HEK293 (cell line): Measurements from ENCODE around the gene ZNF175.

ENCODE experiments used
- CTCF ChIA-PET: fragments of 350-600 bp; formaldehyde crosslinking; extraction: SDS; loops from one replicate; lab custom pipeline; 2021; ENCODE audit warnings: antibody characterized with exemption; lab: Yijun Ruan, JAX
- POLR2A ChIA-PET: fragments of 300-600 bp; formaldehyde crosslinking; extraction: SDS; loops from one replicate; lab custom pipeline; 2020; ENCODE audit warnings: antibody characterized with exemption, inconsistent platforms; lab: Yijun Ruan, JAX
- H3K27ac ChIP-seq: fragments of 200-500 bp; sonication (Bioruptor generic); 2 replicates; pipeline ENCODE4 v1.5.1; 2014; ENCODE audit warnings: low read depth, low read length, control low read depth, inconsistent platforms; ENCODE audit errors: extremely low read depth
- H3K36me3 ChIP-seq, 2 experiments: fragments of 200-500 bp in 1 of 2; sonication (Bioruptor generic) in 1 of 2; 1 replicate in 1 of 2; 2 replicates in 1 of 2; pipeline ENCODE4 v1.5.1; 2014 to 2017; ENCODE audit warnings: inconsistent platforms in 2 of 2, low read length in 2 of 2; ENCODE audit not compliant: control insufficient read depth in 2 of 2, insufficient read depth in 1 of 2
- H3K4me1 ChIP-seq: fragments of 200-500 bp; sonication (Bioruptor generic); 2 replicates; pipeline ENCODE4 v1.5.1; 2014; ENCODE audit warnings: mild to moderate bottlenecking, low read length, inconsistent platforms; ENCODE audit not compliant: control insufficient read depth, insufficient read depth
- H3K4me3 ChIP-seq: 2 replicates; pipeline ENCODE4 v1.5.1; 2011; ENCODE audit warnings: low read depth, mild to moderate bottlenecking, control low read depth, low read length, moderate library complexity
- H3K9me3 ChIP-seq: fragments of 200-500 bp; sonication (Bioruptor generic); 2 replicates; pipeline ENCODE4 v1.5.1; 2014; ENCODE audit warnings: low read depth, low read length, inconsistent platforms; ENCODE audit not compliant: control insufficient read depth, insufficient read depth
- AEBP2 ChIP-seq: fragments of 450-650 bp; formaldehyde crosslinking; IDR thresholded peaks from 2 replicates; pipeline ENCODE4 v1.5.1; 2016; ENCODE audit warnings: missing biosample characterization, missing genetic modification characterization, borderline replicate concordance
- GLI2 ChIP-seq: fragments of 450-650 bp; formaldehyde crosslinking; IDR thresholded peaks from 2 replicates; pipeline ENCODE4; 2017; ENCODE audit warnings: missing biosample characterization, missing genetic modification characterization, low read depth, borderline replicate concordance
- GLIS1 ChIP-seq: fragments of 450-650 bp; formaldehyde crosslinking; IDR thresholded peaks from 2 replicates; pipeline ENCODE4 v1.5.1; 2016; ENCODE audit warnings: missing biosample characterization, missing genetic modification characterization
- MEIS1 ChIP-seq: sonication (generic); formaldehyde crosslinking; IDR thresholded peaks from 2 replicates; pipeline ENCODE4 v1.8.1; 2022; ENCODE audit warnings: missing genetic modification reagents, mild to moderate bottlenecking, borderline replicate concordance
- SCRT1 ChIP-seq: fragments of 450-650 bp; formaldehyde crosslinking; IDR thresholded peaks from 2 replicates; pipeline ENCODE4 v1.5.1; 2016; ENCODE audit warnings: missing biosample characterization, missing genetic modification characterization, borderline replicate concordance
- TSHZ1 ChIP-seq: fragments of 450-650 bp; formaldehyde crosslinking; IDR thresholded peaks from 2 replicates; pipeline ENCODE4 v1.5.1; 2016; ENCODE audit warnings: missing biosample characterization, missing genetic modification characterization, borderline replicate concordance
- YY1 ChIP-seq: fragments of 450-650 bp; formaldehyde crosslinking; IDR thresholded peaks from 2 replicates; pipeline ENCODE4 v1.5.1; 2018; ENCODE audit warnings: missing biosample characterization, missing genetic modification characterization
- ZFHX2 ChIP-seq: fragments of 450-650 bp; formaldehyde crosslinking; conservative IDR thresholded peaks from 2 replicates; pipeline ENCODE4 v1.5.1; 2016; ENCODE audit warnings: missing biosample characterization, missing genetic modification characterization
- ZNF16 ChIP-seq: fragments of 450-650 bp; formaldehyde crosslinking; IDR thresholded peaks from 2 replicates; pipeline ENCODE4 v1.5.1; 2016; ENCODE audit warnings: low read depth, missing biosample characterization, missing genetic modification characterization
- ZNF239 ChIP-seq: fragments of 450-650 bp; formaldehyde crosslinking; IDR thresholded peaks from 2 replicates; pipeline ENCODE4 v1.5.1; 2016; ENCODE audit warnings: missing biosample characterization, missing genetic modification characterization
- ZNF404 ChIP-seq: fragments of 450-650 bp; formaldehyde crosslinking; IDR thresholded peaks from 2 replicates; pipeline ENCODE4 v1.5.1; 2017; ENCODE audit warnings: missing biosample characterization, missing genetic modification characterization
- ZNF473 ChIP-seq: fragments of 450-650 bp; formaldehyde crosslinking; IDR thresholded peaks from 2 replicates; pipeline ENCODE4 v1.5.1; 2017; ENCODE audit warnings: missing biosample characterization, missing genetic modification characterization
- ZNF670 ChIP-seq: fragments of 450-650 bp; formaldehyde crosslinking; IDR thresholded peaks from 2 replicates; pipeline ENCODE4 v1.5.1; 2016; ENCODE audit warnings: missing biosample characterization, missing genetic modification characterization, low read depth
- ZNF704 ChIP-seq: fragments of 450-650 bp; formaldehyde crosslinking; IDR thresholded peaks from 2 replicates; pipeline ENCODE4 v1.5.1; 2016; ENCODE audit warnings: missing biosample characterization, missing genetic modification characterization
- ZNF777 ChIP-seq: fragments of 450-650 bp; formaldehyde crosslinking; IDR thresholded peaks from 2 replicates; pipeline ENCODE4 v1.5.1; 2017; ENCODE audit warnings: missing biosample characterization, missing genetic modification characterization, borderline replicate concordance
- TF ChIP-seq, protein P1 (sequence below): fragments of 450-650 bp; formaldehyde crosslinking; IDR thresholded peaks from 2 replicates; pipeline ENCODE4 v1.5.1; 2016; ENCODE audit warnings: missing biosample characterization, missing genetic modification characterization
- TF ChIP-seq, protein P2 (sequence below): fragments of 450-650 bp; formaldehyde crosslinking; IDR thresholded peaks from 2 replicates; pipeline ENCODE4 v1.5.1; 2016; ENCODE audit warnings: missing biosample characterization, missing genetic modification characterization

Gene ZNF175

GRCh38 chr19:51548891-51549305 is 22.2 kb upstream of the ZNF175 start (continued):
- no peak for TF ChIP-seq MEIS1 (CRISPR knock-in tag)
- TF ChIP-seq, protein P1, sequence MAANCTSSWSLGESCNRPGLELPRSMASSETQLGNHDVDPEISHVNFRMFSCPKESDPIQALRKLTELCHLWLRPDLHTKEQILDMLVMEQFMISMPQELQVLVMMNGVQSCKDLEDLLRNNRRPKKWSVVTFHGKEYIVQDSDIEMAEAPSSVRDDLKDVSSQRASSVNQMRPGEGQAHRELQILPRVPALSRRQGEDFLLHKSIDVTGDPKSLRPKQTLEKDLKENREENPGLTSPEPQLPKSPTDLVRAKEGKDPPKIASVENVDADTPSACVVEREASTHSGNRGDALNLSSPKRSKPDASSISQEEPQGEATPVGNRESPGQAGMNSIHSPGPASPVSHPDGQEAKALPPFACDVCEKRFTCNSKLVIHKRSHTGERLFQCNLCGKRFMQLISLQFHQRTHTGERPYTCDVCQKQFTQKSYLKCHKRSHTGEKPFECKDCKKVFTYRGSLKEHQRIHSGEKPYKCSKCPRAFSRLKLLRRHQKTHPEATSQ (tag by site-specific recombination) = no peak

DNA sequence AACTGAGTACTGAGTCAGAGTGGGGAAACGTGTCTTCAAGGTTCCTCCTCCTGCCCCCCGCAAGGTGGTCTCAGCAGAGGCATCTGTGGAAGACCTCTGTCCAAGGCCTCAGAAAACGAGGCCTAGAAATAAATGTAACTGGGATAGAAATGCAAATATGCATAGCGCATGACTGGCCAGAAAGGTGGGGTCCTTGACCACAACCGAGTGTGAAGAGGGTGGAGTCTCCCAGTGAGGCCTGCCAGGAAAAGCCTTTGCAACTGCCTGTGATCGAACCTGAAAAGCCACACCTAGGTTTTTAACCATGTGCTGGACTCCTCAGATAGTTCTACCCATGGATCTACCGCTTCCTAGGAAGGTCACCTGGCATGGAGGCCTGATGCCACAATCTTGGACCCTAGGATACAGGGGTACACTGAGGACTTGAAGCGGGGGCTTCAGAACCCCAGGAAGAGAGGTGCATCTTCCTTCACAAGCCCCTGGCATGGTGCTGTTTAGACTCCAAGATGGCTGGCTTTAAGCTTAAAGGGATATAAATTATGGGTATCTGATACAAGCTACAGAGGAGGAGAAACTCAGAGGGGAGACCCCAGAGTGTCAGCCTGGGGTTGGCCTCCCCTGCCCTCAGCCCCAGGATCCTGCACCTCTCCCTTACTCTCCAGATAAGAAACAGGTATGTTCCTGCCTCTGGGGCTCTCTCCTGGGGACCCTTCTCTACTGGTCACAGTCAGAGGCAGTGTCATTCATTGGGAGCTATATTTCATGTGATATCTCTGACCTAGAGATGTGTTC is 21.4 kb upstream of the ZNF175 start:
- no peaks in the 10 kb centered on the region for H3K4me1 ChIP-seq
- POLR2A ChIA-PET = interaction anchor here (0.6 kb wide), 1 partner anchor 42 kb away, joined by 4 read pairs; no protein-coding TSS in a partner anchor
- H3K4me3 ChIP-seq = no peak overlapping the region
- no peaks in the 10 kb centered on the region for H3K9me3 ChIP-seq
- no peak overlapping the region for H3K27ac ChIP-seq
- TF ChIP-seq ZNF239 (tag by site-specific recombination) (no peak), ZFHX2 (tag by site-specific recombination) (no peak), GLIS1 (no peak), TSHZ1 (tag by site-specific recombination) (no peak), SCRT1 (no peak)
- H3K36me3 ChIP-seq = no peaks in the 10 kb centered on the region
- CTCF ChIA-PET = interaction anchor here (0.6 to 1.1 kb wide), 3 partner anchors 34 to 107 kb away, joined by 3 to 4 read pairs (median 3); no protein-coding TSS in a partner anchor

DNA sequence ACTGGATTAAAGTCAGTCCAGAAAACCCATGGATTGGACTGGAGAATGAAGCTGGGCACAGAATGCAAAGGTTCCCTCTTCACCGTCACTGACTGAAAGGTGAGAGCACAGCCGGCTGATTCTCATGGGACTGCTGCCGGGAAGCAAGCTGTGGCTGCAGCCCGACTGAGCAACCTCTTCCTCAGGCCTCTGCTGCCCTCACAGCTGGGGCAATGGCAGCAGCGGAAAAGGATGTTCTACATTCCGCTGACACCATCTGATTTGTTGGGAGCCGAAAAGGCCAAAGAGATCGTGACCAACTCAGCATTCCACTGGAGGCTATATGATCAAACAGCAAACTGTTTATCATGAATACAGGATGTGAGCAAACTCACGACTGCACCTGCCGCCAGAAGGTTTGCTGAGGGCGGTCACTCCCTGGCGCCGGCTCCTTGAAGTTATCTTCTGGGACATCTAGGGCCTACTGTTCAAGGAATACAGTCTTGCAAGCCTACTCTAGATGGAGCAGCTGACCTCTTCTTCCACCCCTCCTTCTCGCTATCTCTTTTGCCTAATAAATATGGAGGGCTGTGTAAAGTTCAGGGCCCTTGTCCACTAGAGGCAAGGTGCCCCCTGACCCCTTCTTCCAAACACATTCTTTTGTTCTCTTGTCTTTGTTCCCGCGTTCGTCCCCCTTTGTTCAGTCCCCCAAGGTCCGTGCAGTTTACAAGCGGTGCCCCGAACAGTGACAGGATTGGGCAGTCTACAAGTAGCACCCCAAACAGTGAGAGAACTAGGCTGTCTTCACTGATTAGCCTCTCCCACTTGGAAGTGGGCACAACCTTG is 20.0 kb upstream of the ZNF175 start:
- Histone ChIP-seq H3K9me3 (no peaks in the 10 kb centered on the region), H3K27ac (no peak overlapping the region), H3K4me1 (no peaks in the 10 kb centered on the region), H3K36me3 (no peaks in the 10 kb centered on the region), H3K4me3 (no peak overlapping the region)
- ChIA-PET CTCF (no interaction called here), POLR2A (no interaction called here)
- TF ChIP-seq ZNF404 (tag by site-specific recombination) (no peak), ZNF16 (tag by site-specific recombination) (no peak), ZNF777 (tag by site-specific recombination) (no peak), ZNF704 (no peak), AEBP2 (tag by site-specific recombination) (no peak), GLI2 (no peak), ZNF670 (no peak), ZNF473 (tag by site-specific recombination) (no peak), YY1 (tag by site-specific recombination) (no peak)
- TF ChIP-seq, protein P1 (tag by site-specific recombination) = no peak
- TF ChIP-seq, protein P2, sequence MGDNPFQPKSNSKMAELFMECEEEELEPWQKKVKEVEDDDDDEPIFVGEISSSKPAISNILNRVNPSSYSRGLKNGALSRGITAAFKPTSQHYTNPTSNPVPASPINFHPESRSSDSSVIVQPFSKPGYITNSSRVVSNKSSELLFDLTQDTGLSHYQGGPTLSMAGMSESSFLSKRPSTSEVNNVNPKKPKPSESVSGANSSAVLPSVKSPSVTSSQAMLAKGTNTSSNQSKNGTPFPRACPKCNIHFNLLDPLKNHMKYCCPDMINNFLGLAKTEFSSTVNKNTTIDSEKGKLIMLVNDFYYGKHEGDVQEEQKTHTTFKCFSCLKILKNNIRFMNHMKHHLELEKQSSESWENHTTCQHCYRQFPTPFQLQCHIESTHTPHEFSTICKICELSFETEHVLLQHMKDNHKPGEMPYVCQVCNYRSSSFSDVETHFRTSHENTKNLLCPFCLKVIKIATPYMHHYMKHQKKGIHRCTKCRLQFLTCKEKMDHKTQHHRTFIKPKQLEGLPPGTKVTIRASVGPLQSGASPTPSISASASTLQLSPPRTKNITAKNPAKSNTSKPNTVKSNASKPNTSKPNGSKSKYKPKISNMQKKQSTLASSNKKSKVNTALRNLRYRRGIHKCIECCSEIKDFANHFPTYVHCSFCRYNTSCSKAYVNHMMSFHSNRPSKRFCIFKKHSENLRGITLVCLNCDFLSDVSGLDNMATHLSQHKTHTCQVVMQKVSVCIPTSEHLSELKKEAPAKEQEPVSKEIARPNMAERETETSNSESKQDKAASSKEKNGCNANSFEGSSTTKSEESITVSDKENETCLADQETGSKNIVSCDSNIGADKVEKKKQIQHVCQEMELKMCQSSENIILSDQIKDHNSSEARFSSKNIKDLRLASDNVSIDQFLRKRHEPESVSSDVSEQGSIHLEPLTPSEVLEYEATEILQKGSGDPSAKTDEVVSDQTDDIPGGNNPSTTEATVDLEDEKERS = no peak
